Measurements from ENCODE around the gene SEMA3E.
A peak's percentile ranks its signal among the peaks of the same experiment; 100 is the strongest.

The SEMA3E gene

GRCh38 chr7:83552556-83552955 lies 96.4 kb downstream of the SEMA3E start:
- DNase-seq: peak; percentile 22

DNA sequence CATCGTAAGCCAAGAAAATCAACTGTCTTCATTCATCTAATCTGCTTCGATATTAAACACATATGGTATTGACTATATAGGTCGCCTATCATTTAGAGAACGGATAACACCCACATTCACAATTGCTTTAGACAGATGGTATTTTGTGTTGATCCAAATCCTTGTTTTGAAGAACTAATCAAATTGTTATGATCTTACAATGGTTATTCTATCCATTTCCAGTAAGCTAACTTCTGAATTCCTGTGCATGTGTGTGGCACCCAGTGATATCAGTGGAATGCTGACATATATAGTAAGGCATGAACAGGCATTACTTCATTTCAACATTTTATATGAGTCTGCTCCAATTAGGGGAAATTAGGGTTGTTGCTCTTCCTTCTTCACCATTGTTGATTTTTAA lies 98.8 kb downstream of the SEMA3E start:
- peak; percentile 87 for DNase-seq

- DNase-seq: no peak
Measured at GRCh38 chr7:83548250-83548649, 100.7 kb downstream of the SEMA3E start.

DNA sequence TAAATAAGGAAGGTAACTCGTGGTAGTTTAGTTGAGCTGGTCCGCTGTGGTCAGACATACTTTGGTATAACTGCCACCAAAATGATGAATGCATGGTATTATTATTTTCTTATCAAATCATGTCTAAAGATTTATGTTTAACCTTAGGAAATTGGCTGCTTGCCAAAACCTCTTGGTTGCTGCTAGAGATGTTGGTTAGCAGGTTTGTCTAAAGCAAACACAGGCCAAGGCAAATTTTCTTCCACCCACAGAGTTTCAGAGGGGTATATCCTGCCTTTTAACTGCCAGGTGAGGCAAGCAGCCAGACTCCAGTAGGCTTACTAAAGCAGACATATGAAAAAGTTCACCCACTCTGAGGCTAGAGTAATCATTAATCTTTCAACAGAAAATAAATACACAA lies 101.4 kb downstream of the SEMA3E start:
- peak; percentile 79 for DNase-seq

GRCh38 chr7:83546586-83546985 lies 102.4 kb downstream of the SEMA3E start:
- DNase-seq: peak; percentile 58

DNA sequence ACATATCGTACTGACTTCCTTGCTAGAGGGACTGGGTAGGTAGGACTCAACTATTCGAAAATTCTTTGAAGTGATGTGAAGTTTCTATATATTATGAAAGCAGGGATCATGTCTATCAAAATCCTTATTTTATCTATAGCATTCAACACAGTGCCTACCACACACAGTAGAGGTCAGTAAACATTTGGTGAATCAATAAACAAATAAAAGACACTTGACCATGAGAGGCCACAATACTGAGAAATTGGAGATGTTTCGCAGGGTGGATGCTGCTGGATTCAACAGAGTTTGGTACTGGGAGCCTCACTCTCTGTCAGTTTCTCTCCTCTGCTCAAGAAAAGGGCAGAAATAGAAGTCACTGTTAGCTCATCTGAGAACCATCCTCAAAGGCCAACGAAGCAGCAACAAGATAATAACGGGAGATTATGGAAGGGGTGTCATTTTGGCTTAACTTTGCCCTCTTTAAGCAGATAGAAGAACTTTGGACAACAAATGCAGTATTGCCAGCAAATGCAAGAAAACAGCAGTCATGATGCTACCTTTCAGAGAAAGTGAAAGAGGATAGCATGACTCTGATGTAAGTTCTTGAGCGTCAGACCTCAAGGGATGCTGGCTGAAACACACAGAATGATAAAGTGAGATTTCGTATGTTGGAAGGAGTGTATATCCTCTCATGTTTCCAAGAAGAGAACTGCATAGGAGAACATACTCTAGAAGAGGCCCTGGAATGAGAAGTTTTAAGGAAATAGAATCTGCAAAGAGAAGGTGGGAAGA lies 107.6 kb downstream of the SEMA3E start:
- no peak for DNase-seq

- no peak for DNase-seq
Measured at GRCh38 chr7:83534488-83534887, 114.5 kb downstream of the SEMA3E start.

DNA sequence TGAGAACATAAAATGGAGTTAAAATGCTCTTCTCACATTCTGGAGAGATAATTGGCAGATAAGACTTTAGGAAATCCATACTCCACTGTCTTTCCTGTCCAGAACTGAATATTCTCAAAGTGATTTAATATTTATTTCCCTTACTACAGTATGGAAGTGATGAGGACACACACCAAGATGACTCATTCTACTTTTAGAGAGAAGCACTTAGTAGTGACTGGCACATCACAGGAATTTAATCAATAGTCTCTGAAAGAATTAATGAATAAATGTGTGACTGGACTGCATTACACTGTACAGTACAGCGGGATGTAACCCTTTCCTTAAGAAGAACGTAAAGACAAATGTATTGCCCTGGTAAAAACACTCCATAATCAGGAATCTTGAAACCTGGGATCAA lies 116.7 kb downstream of the SEMA3E start:
- DNase-seq: peak; percentile 37

DNA sequence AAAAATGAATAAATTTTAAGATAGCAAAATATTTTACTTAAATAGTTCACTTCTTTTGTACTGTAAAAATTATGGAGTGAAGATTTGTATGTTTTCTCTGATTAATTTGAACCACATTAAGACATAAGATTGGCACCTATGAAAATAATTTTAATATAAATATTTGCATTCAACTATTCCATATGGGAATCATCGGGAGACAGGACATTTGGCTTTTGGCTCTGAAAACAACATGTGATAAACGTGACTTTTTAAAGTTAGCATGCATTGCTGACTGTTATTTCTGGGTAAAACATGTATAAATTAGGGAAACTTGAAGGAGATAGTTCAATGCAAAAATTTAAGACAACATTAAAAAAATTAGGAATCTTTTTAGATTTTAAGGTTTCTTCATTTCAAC lies 117.2 kb downstream of the SEMA3E start:
- no peak for DNase-seq

- no peak for DNase-seq
Measured at GRCh38 chr7:83528925-83529423, 120.0 kb downstream of the SEMA3E start.

DNA sequence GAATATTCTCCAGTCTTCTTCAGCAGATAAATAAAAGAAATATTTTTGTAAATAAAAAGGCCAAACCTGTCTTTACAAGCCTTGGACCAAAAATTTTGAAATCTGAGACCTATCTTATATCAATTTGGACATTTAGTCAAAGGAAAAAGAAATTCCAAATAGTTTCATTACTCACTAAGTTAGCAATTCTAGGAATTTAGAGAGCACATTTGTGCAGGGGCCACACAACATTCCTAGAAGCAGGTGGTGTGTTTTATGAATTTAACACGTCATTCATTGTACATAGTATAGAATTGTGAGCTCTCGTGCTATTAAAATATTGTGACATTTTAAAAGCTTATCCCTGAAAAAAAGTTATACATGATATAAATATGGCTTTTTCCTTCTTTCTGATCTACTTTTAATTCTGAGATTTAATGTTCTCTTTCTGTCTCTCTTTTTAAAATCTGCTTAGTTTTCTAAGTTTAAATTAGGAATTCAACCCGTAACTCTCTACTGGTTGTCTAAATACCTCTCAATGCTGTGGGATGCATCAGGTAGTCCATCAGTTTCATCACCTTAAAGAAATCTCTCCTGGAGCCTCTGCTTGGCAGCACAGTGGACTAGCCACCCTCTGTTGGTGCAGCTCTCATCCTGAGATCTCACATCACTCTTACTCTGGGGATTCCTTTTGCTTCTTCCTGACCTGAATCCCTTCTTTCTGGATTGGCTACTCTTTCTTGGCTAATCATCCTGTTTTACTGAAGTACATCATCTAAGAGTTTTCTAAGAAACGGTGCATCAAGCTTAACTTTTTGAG lies 124.5 kb downstream of the SEMA3E start:
- DNase-seq: peak; percentile 43

- DNase-seq: no peak
Measured at GRCh38 chr7:83520726-83521125, 128.2 kb downstream of the SEMA3E start.

GRCh38 chr7:83519240-83519639 lies 129.7 kb downstream of the SEMA3E start:
- peak; percentile 34 for DNase-seq

DNA sequence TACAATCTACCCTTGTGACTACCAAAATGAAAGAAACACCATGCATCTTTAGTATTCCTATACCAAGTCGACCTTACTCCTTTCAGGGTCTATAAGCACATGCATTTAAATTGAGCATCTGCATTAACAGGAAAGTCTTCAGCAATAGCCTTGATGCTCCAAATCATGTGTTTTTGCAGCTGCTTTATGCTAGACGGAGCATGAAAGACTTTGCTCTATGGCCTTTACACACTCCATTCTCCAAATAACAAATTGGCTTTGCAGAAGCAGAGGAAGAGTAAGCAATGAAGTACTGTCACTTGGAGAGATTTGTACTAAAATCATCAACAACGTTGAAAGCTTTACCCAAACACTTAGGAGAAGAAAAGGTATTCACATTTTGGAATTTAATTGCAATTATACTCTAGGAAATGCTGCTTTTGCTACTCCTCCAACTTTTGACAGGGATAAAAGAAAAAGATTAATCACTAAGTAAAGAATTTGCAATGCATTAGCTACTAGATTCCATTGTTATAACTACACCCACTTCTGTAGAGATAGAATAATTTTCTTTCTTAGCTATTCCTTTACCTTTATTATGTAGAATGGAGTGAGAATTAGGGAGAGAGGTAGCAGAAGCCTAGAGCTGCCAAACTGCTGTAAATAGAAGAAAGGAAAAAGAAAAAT lies 131.8 kb downstream of the SEMA3E start:
- no peak for DNase-seq

DNA sequence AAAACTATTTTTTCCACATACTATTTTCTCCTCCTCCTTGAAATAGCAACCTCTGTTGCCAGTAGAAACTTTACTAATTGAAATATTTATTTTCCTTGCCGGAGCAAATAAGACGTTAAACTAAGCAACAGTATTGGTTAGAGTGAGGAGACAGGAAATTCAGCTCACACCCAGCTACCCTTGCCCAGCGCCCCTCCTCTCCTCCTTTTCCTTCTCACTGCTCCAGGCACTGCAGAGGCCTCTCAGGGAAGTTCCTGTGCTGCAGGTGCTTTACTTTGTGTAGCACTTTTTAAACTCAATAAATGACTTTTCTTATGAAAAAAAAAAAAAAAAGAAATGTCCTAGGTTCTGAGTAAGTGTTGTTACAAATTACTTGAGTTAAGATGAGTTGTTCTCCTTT lies 134.0 kb downstream of the SEMA3E start:
- DNase-seq: no peak

DNA sequence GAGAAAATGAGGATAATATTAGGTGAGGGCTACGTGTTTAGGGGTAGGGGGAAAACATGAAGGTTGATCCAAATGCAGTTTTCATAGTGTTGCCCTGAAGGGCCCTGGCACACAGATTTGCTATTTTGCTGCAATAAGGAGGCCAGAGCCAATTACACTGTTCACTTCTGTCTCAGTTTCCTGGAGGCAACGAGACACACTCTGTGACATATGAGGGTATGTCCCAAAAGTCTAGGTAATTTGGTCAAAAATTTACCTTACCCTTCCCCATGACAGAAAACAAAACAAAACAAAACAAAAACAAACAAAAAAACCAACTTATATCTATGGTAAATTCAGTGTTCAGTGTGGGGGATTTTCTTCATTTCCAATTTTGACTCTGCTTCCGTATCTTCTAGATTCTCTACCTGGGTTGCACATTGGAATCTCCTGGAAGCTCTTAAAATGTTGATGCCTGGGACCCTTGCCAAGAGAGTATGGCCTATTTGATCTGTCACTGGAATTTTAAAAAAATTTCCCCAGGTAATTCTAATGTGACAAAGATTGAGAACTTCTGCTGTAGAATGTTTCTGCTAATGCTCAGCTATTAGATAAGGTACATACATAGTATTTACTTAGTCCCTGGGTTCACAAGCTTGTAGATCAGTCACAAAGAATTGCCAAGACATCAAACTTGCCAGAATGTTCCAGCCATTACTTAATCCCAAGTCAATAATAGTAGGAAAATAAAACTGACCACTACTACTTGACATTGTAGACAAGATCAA lies 139.5 kb downstream of the SEMA3E start:
- no peak for DNase-seq

- DNase-seq: no peak
Measured at GRCh38 chr7:83504330-83504729, 144.6 kb downstream of the SEMA3E start.

DNA sequence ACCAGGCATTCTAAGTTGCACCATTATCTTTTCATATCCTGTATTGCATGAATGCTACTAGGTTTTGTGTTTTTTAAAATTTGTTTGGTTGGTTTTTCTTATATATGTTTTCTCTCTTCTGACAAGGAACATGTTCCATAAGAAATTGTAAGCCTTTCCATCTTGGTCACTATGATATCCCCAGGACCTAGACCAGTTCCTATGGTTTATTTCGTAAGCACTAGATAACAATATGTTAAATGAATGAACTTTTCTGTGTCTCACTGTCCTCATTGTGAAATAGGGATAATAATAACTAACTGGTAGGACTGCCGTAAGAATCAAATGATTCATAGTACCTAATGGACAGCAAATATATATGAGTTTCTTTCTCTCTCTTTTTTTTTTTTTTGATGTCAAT lies 146.3 kb downstream of the SEMA3E start:
- no peak for DNase-seq

DNA sequence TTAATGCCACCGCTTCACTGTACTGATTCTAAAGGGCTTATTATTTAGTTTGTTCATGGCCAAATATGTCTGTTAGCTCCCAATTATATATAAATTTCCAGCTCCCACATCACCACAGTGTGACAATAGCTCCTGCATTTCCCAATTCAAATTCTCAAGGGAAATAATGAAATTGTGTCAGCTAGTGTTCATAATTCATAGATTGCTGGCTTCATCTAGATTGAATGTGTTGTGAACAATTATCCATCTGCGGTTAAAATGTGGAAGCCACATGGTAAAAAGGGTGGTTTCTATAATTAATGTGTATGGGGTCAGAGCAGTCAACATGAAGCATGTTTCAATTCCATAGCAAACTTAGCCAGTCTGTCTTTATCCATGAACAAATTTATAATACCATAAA lies 154.3 kb downstream of the SEMA3E start:
- DNase-seq: peak; percentile 40

GRCh38 chr7:83492802-83493201 lies 156.1 kb downstream of the SEMA3E start:
- DNase-seq: no peak

- DNase-seq: no peak
Measured at GRCh38 chr7:83487801-83488200, 161.1 kb downstream of the SEMA3E start.

DNA sequence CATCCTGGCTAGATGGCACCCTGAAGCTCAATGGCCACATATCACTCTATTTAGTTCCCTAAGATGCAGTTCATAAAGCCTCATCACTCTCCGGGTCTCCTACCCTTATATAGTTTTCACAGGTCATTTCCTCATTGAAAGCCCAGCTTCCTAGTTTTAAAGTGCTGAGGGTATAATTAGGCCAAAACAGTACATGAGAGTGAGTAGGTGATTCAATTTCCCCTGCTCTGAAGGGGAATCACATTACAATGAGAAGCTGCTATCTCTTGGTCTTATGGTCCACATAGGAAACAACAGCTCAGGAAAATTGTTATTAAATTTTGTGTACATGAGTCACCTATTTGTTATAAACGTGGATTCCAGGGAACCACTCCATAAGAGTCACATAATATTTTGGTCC lies 162.0 kb downstream of the SEMA3E start:
- DNase-seq: no peak

DNA sequence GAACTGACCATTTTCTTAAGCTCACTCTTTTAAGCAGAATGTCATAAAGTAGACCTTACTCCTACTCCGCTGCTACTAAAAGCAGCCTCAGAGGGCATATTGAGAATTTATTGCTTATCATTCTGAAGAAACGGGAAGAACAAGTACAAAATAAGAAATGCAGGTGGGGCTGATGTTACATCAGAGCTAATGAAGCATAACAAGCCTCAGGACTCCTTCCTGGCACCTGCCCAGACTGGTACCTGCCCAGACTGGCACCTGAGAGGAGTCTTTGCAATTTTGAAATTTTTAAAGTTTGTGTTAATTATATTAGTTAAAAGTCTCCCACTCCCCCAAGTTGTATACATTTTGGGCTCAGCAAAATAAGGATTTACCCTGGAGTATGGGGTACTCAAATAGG lies 162.4 kb downstream of the SEMA3E start:
- no peak for DNase-seq

Data from fibroblast of skin of right biceps (primary cell).